GM23338 (cell line): ENCODE data around the gene TXNL4A. TPM values are rescaled to one million over a fixed set of nuclear protein-coding genes. Genes with fewer than 3 reads are reported as not detected.

Source experiments
- ATAC-seq: fragments of 200-7000 bp; cut with Tn5 transposase; 3 replicates; pipeline ENCODE4 v1.9.1; 2020
- DNase-seq: peaks from one replicate; pipeline ENCODE4 v3.0.0-alpha.2; 2015; ENCODE audit warnings: low spot score
- H2AFZ ChIP-seq: fragments of 200-600 bp; sonication (generic); 2 replicates; pipeline ENCODE4 v1.8.0; 2016; ENCODE audit warnings: antibody characterized with exemption, mild to moderate bottlenecking, moderate library complexity
- H3F3A ChIP-seq: fragments of 200-600 bp; sonication (generic); replicated peaks from 2 replicates; pipeline ENCODE4 v1.8.0; 2017; ENCODE audit warnings: antibody characterized with exemption, mixed run types, low read depth
- H3K27ac ChIP-seq: fragments of 200-600 bp; sonication (generic); 2 replicates; pipeline ENCODE4 v1.6.1; 2016; ENCODE audit warnings: low read depth
- H3K27me3 ChIP-seq: fragments of 200-600 bp; sonication (generic); 2 replicates; pipeline ENCODE4 v1.8.0; 2016; ENCODE audit warnings: mild to moderate bottlenecking, mixed run types, moderate library complexity; ENCODE audit not compliant: insufficient read depth
- H3K36me3 ChIP-seq: fragments of 200-600 bp; sonication (generic); 2 replicates; pipeline ENCODE4 v1.8.0; 2016; ENCODE audit warnings: mild to moderate bottlenecking; ENCODE audit not compliant: insufficient read depth
- H3K4me1 ChIP-seq: fragments of 200-600 bp; sonication (generic); 2 replicates; pipeline ENCODE4 v1.8.0; 2016; ENCODE audit warnings: mild to moderate bottlenecking, moderate library complexity; ENCODE audit not compliant: insufficient read depth
- H3K4me2 ChIP-seq: fragments of 200-600 bp; sonication (generic); 2 replicates; pipeline ENCODE4 v1.7.1; 2017; ENCODE audit warnings: mixed run types
- H3K4me3 ChIP-seq: fragments of 200-600 bp; sonication (generic); 2 replicates; pipeline ENCODE4 v1.6.1; 2016; ENCODE audit warnings: mixed run types
- H3K79me2 ChIP-seq: fragments of 200-600 bp; sonication (generic); replicated peaks from 2 replicates; pipeline ENCODE4 v1.8.0; 2017; ENCODE audit warnings: mild to moderate bottlenecking; ENCODE audit not compliant: insufficient read depth
- H3K9me2 ChIP-seq: fragments of 200-600 bp; sonication (generic); 2 replicates; pipeline ENCODE4 v1.8.0; 2017; ENCODE audit not compliant: insufficient read depth
- H4K20me1 ChIP-seq: fragments of 200-600 bp; sonication (generic); replicated peaks from 2 replicates; pipeline ENCODE4 v1.8.0; 2017; ENCODE audit warnings: mild to moderate bottlenecking; ENCODE audit not compliant: insufficient read depth
- H3K27ac Mint-ChIP-seq: 2 replicates; pipeline ENCODE4 v1.8.0; 2020; ENCODE audit warnings: inconsistent platforms, mild to moderate bottlenecking, moderate library complexity, mixed read lengths
- H3K27me3 Mint-ChIP-seq: 3 replicates; pipeline ENCODE4 v1.8.0; 2022; ENCODE audit warnings: low read depth, mild to moderate bottlenecking, moderate library complexity, mixed read lengths, inconsistent platforms; ENCODE audit not compliant: insufficient read depth, poor library complexity
- H3K36me3 Mint-ChIP-seq: 3 replicates; pipeline ENCODE4 v1.8.0; 2021; ENCODE audit warnings: low read depth, mild to moderate bottlenecking, inconsistent platforms, moderate library complexity, mixed read lengths
- H3K4me1 Mint-ChIP-seq: 3 replicates; pipeline ENCODE4 v1.8.0; 2020; ENCODE audit warnings: mild to moderate bottlenecking, inconsistent platforms, mixed read lengths
- H3K4me3 Mint-ChIP-seq: 3 replicates; pipeline ENCODE4 v1.8.0; 2021; ENCODE audit warnings: moderate library complexity, mild to moderate bottlenecking, inconsistent platforms, mixed read lengths
- H3K9me3 Mint-ChIP-seq: 3 replicates; pipeline ENCODE4 v1.8.0; 2020; ENCODE audit warnings: moderate library complexity, mild to moderate bottlenecking, inconsistent platforms, mixed read lengths
- STAT1 ChIP-seq: IDR thresholded peaks from one replicate; pipeline ENCODE4 v1.6.1; 2016; ENCODE audit warnings: antibody characterized with exemption; ENCODE audit not compliant: unreplicated experiment
- polyA plus RNA-seq: library from polyadenylated mRNA; unstranded; fragments of >200 nt; fragmentation: Nextera tagmentation; extraction: Ambion mirVana; gene quantifications from 2 replicates; pipeline ENCODE4 v1.2.1, GENCODE V29; 2016
- total RNA-seq: library from RNA; depleted of rRNA; stranded (reverse); fragments of >200 nt; shearing (Covaris generic); gene quantifications from 2 replicates; pipeline ENCODE4 v1.2.3, GENCODE V29; 2014
- TF ChIP-seq, protein P1 (sequence below), 2 experiments: fragments of 200-600 bp in 1 of 2; sonication (generic) in 1 of 2; conservative IDR thresholded peaks; 2 replicates each; pipeline versions ENCODE4 v1.5.1 to v1.6.1; 2016 to 2017; ENCODE audit warnings: antibody characterized with exemption in 2 of 2, low read depth in 2 of 2, mild to moderate bottlenecking in 2 of 2, moderate library complexity in 1 of 2
- TF ChIP-seq, protein P2 (sequence below): IDR thresholded peaks from one replicate; pipeline ENCODE4 v1.6.1; 2018; ENCODE audit warnings: antibody characterized with exemption; ENCODE audit not compliant: unreplicated experiment
- TF ChIP-seq, protein P3 (sequence below): fragments of 250-450 bp; sonication (Bioruptor Pico); IDR thresholded peaks from 2 replicates; pipeline ENCODE4 v1.5.0; 2020; ENCODE audit warnings: mild to moderate bottlenecking, moderate library complexity

The TXNL4A gene
- total and polyA plus RNA-seq, 2 experiments from 2014 or later = 51.0 to 271 TPM

DNA sequence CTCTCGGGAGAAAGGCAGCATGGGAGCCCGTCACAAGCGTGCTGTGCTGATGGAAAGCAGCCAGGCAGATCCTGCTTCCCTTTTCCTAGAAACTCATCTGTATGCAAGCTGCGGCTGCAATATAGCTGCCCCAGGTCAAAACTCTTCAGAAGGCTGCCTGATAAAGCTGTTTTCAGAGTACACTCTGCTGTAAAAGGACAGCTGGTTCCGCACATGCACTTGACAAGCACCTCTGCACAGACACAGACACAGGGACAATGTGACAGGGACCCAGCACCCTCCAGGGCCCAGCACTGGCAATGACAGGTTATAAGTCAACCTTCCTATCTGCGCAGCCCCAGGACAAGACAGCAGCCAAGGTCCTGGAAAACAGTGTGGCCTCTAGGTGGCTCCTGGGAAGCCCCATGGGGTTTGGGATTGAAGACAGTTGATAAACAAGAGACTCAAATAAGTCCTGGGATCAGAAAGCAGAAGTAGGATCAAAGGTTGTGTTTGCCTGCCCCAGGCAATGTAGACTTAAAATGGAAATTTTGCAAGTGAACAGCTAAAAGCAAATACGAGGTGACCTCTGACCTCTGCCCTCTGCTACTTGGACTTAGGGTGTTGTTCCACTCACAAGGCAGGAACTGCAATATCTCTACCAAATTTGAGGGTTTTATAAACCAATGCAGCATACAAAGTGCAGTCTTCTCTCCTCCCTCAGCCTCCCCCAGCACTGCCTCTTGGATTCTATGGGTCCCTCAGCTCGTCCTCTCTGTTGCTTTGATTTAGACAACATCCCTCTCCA is 53.9 kb downstream of the TXNL4A start:
- no peak for DNase-seq
- Mint-ChIP-seq H3K27me3 (no peaks in the 10 kb centered on the region), H3K4me1 (no peaks in the 10 kb centered on the region; the same call in 2 of the 3 replicates), H3K4me3 (no peak overlapping the region), H3K27ac (no peak overlapping the region), H3K36me3 (peaks cover 13% of the 10 kb centered on the region; the same call in 2 of the 3 replicates), H3K9me3 (peaks cover 18% of the 10 kb centered on the region)
- Histone ChIP-seq H3F3A (no peaks in the 10 kb centered on the region), H3K79me2 (peaks cover 16% of the 10 kb centered on the region), H4K20me1 (peaks cover 8% of the 10 kb centered on the region; the same call in 1 of the 2 replicates), H3K27me3 (no peaks in the 10 kb centered on the region), H3K4me3 (no peak overlapping the region), H3K9me2 (no peaks in the 10 kb centered on the region), H3K27ac (no peak overlapping the region), H3K4me2 (no peak overlapping the region), H3K36me3 (peaks cover 3% of the 10 kb centered on the region; the same call in 1 of the 2 replicates), H3K4me1 (0 out of 2 replicates have a peak, but pooled peaks cover 3% of the 10 kb centered on the region), H2AFZ (no peak overlapping the region)
- TF ChIP-seq, protein P1, sequence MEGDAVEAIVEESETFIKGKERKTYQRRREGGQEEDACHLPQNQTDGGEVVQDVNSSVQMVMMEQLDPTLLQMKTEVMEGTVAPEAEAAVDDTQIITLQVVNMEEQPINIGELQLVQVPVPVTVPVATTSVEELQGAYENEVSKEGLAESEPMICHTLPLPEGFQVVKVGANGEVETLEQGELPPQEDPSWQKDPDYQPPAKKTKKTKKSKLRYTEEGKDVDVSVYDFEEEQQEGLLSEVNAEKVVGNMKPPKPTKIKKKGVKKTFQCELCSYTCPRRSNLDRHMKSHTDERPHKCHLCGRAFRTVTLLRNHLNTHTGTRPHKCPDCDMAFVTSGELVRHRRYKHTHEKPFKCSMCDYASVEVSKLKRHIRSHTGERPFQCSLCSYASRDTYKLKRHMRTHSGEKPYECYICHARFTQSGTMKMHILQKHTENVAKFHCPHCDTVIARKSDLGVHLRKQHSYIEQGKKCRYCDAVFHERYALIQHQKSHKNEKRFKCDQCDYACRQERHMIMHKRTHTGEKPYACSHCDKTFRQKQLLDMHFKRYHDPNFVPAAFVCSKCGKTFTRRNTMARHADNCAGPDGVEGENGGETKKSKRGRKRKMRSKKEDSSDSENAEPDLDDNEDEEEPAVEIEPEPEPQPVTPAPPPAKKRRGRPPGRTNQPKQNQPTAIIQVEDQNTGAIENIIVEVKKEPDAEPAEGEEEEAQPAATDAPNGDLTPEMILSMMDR (conservative IDR thresholded peaks at IDR 0.05; ENCODE audit: low read depth in 2 of 2) = peak; percentile 17 to 39; a peak in 3 of 4 replicates
- no peak for TF ChIP-seq STAT1
- TF ChIP-seq, protein P2, sequence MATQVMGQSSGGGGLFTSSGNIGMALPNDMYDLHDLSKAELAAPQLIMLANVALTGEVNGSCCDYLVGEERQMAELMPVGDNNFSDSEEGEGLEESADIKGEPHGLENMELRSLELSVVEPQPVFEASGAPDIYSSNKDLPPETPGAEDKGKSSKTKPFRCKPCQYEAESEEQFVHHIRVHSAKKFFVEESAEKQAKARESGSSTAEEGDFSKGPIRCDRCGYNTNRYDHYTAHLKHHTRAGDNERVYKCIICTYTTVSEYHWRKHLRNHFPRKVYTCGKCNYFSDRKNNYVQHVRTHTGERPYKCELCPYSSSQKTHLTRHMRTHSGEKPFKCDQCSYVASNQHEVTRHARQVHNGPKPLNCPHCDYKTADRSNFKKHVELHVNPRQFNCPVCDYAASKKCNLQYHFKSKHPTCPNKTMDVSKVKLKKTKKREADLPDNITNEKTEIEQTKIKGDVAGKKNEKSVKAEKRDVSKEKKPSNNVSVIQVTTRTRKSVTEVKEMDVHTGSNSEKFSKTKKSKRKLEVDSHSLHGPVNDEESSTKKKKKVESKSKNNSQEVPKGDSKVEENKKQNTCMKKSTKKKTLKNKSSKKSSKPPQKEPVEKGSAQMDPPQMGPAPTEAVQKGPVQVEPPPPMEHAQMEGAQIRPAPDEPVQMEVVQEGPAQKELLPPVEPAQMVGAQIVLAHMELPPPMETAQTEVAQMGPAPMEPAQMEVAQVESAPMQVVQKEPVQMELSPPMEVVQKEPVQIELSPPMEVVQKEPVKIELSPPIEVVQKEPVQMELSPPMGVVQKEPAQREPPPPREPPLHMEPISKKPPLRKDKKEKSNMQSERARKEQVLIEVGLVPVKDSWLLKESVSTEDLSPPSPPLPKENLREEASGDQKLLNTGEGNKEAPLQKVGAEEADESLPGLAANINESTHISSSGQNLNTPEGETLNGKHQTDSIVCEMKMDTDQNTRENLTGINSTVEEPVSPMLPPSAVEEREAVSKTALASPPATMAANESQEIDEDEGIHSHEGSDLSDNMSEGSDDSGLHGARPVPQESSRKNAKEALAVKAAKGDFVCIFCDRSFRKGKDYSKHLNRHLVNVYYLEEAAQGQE = no peak
- TF ChIP-seq, protein P3, sequence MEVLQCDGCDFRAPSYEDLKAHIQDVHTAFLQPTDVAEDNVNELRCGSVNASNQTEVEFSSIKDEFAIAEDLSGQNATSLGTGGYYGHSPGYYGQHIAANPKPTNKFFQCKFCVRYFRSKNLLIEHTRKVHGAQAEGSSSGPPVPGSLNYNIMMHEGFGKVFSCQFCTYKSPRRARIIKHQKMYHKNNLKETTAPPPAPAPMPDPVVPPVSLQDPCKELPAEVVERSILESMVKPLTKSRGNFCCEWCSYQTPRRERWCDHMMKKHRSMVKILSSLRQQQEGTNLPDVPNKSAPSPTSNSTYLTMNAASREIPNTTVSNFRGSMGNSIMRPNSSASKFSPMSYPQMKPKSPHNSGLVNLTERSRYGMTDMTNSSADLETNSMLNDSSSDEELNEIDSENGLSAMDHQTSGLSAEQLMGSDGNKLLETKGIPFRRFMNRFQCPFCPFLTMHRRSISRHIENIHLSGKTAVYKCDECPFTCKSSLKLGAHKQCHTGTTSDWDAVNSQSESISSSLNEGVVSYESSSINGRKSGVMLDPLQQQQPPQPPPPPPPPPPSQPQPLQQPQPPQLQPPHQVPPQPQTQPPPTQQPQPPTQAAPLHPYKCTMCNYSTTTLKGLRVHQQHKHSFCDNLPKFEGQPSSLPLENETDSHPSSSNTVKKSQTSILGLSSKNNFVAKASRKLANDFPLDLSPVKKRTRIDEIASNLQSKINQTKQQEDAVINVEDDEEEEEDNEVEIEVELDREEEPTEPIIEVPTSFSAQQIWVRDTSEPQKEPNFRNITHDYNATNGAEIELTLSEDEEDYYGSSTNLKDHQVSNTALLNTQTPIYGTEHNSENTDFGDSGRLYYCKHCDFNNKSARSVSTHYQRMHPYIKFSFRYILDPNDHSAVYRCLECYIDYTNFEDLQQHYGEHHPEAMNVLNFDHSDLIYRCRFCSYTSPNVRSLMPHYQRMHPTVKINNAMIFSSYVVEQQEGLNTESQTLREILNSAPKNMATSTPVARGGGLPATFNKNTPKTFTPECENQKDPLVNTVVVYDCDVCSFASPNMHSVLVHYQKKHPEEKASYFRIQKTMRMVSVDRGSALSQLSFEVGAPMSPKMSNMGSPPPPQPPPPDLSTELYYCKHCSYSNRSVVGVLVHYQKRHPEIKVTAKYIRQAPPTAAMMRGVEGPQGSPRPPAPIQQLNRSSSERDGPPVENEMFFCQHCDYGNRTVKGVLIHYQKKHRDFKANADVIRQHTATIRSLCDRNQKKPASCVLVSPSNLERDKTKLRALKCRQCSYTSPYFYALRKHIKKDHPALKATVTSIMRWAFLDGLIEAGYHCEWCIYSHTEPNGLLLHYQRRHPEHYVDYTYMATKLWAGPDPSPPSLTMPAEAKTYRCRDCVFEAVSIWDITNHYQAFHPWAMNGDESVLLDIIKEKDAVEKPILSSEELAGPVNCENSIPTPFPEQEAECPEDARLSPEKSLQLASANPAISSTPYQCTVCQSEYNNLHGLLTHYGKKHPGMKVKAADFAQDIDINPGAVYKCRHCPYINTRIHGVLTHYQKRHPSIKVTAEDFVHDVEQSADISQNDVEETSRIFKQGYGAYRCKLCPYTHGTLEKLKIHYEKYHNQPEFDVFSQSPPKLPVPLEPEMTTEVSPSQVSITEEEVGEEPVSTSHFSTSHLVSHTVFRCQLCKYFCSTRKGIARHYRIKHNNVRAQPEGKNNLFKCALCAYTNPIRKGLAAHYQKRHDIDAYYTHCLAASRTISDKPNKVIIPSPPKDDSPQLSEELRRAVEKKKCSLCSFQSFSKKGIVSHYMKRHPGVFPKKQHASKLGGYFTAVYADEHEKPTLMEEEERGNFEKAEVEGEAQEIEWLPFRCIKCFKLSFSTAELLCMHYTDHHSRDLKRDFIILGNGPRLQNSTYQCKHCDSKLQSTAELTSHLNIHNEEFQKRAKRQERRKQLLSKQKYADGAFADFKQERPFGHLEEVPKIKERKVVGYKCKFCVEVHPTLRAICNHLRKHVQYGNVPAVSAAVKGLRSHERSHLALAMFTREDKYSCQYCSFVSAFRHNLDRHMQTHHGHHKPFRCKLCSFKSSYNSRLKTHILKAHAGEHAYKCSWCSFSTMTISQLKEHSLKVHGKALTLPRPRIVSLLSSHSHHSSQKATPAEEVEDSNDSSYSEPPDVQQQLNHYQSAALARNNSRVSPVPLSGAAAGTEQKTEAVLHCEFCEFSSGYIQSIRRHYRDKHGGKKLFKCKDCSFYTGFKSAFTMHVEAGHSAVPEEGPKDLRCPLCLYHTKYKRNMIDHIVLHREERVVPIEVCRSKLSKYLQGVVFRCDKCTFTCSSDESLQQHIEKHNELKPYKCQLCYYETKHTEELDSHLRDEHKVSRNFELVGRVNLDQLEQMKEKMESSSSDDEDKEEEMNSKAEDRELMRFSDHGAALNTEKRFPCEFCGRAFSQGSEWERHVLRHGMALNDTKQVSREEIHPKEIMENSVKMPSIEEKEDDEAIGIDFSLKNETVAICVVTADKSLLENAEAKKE = no peak
- peak; percentile 90 for ATAC-seq
